Aorta (tissue), 5 donors: ENCODE measurements around the gene CERS5. TPM values are rescaled to one million over a fixed set of nuclear protein-coding genes. Genes with fewer than 3 reads are reported as not detected.

Source experiments
- ATAC-seq: fragments of 200-7000 bp; cut with Tn5 transposase; one replicate; pipeline ENCODE4 v1.9.1; 2022; ENCODE audit warnings: moderate library complexity; ENCODE audit not compliant: low FRiP score
- DNase-seq, 2 donors: peaks; one replicate each; pipeline ENCODE4 v3.0.0-alpha.2; 2020
- H3K27ac ChIP-seq, 2 donors: one replicate each; pipeline ENCODE4 v1.5.1; 2013; ENCODE audit warnings: low read length in 2 of 2, mild to moderate bottlenecking in 2 of 2, moderate library complexity in 2 of 2, control low read depth in 1 of 2, inconsistent platforms in 1 of 2, low read depth in 1 of 2
- H3K27me3 ChIP-seq, 2 donors: one replicate each; pipeline ENCODE4 v1.6.1; 2013; ENCODE audit warnings: control low read depth in 1 of 2, low read length in 1 of 2, mild to moderate bottlenecking in 1 of 2, moderate library complexity in 1 of 2; ENCODE audit not compliant: insufficient read depth in 2 of 2, control insufficient read depth in 1 of 2
- H3K36me3 ChIP-seq, 2 donors: one replicate each; pipeline ENCODE4 v1.6.1; 2013; ENCODE audit warnings: control low read depth in 1 of 2, low read length in 1 of 2, mild to moderate bottlenecking in 1 of 2; ENCODE audit not compliant: insufficient read depth in 2 of 2, control insufficient read depth in 1 of 2
- H3K4me1 ChIP-seq, 2 donors: one replicate each; pipeline ENCODE4 v1.6.1; 2013; ENCODE audit warnings: low read length in 2 of 2, control low read depth in 1 of 2, mild to moderate bottlenecking in 1 of 2, moderate library complexity in 1 of 2; ENCODE audit not compliant: insufficient read depth in 2 of 2, control insufficient read depth in 1 of 2
- H3K4me3 ChIP-seq, 2 donors: one replicate each; pipeline ENCODE4 v1.5.1; 2013; ENCODE audit warnings: low read length in 2 of 2, control low read depth in 1 of 2, mild to moderate bottlenecking in 1 of 2
- H3K9me3 ChIP-seq: one replicate; pipeline ENCODE4 v1.6.1; 2013; ENCODE audit warnings: mild to moderate bottlenecking, low read length; ENCODE audit not compliant: control insufficient read depth
- WGBS, 2 donors: extraction: QIAGEN DNeasy Blood & Tissue Kit; methylation state at CpG; one replicate each; pipeline ENCODE4 v1.1.7; 2013; 5-methylcytosine and 5-hydroxymethylcytosine counted together
- intact Hi-C, 2 donors: fragments of 100-400 bp; cut with DNase I; formaldehyde crosslinking; loops; one replicate each; pipeline versions ENCODE4 v1.14.2 to v1.15.0; 2022
- polyA plus RNA-seq, 2 donors: library from polyadenylated mRNA; stranded (reverse); fragments of 200-250 nt; gene quantifications; one replicate each; pipeline ENCODE4 v1.2.3, GENCODE V29; 2013
- total RNA-seq, 2 donors: library from RNA; stranded (reverse); fragmentation: NEBNext Ultra II Directional; extraction: Animal tissue kit (Norgen Biotek cat#: 25700); gene quantifications; one replicate each; pipeline ENCODE4 v1.2.1, GENCODE V29; 2021
- donor health status: healthy with polysubstance abuse.
- donor health status: Bipolar disorder and iron deficiency.
- donor health status: DM: no; HTN: no; CAD: no.
- donor health status: DM: no; HTN: no; CAD: no.
- donor health status: DM: yes; HTN: yes; CAD: no.

CERS5 gene
- total and polyA plus RNA-seq, 4 donors = 27.3 to 115 (median 64.7) TPM

GRCh38 chr12:50190859-50191258 lies 23.7 kb upstream of the CERS5 start:
- ATAC-seq = no peak
- H3K27ac ChIP-seq = no peak overlapping the region
- H3K9me3 ChIP-seq = no peaks in the 10 kb centered on the region
- no peak overlapping the region for H3K4me3 ChIP-seq
- peaks cover 5 to 8% of the 10 kb centered on the region in 2 donors for H3K4me1 ChIP-seq
- DNase-seq = no peak
- intact Hi-C loops = loop anchor here in 1 of 2 donors (2.0 kb wide), 1 partner anchor 58 kb away; no protein-coding TSS in a partner anchor
- H3K27me3 ChIP-seq = no peaks in the 10 kb centered on the region
- H3K36me3 ChIP-seq = peaks cover 0 to 5% of the 10 kb centered on the region in 2 donors
- WGBS, 2 donors = 82 to 90% methylated on average over 1 of the region's 1 CpG

GRCh38 chr12:50188875-50189575 lies 21.9 kb upstream of the CERS5 start:
- no peaks in the 10 kb centered on the region for H3K9me3 ChIP-seq
- H3K4me1 ChIP-seq = peaks cover 5 to 8% of the 10 kb centered on the region in 2 donors
- intact Hi-C loops = loop anchor here in 1 of 2 donors (5.0 to 10.0 kb wide), 2 partner anchors 33 to 126 kb away; no protein-coding TSS in a partner anchor
- WGBS, 2 donors = 75 to 77% methylated on average over 5 of the region's 5 CpGs
- ATAC-seq = no peak
- H3K4me3 ChIP-seq = no peak overlapping the region
- H3K27me3 ChIP-seq = no peaks in the 10 kb centered on the region
- peaks cover 0 to 5% of the 10 kb centered on the region in 2 donors for H3K36me3 ChIP-seq
- DNase-seq = no peak
- H3K27ac ChIP-seq = peak overlapping the region; percentile 33 to 91

GRCh38 chr12:50188241-50188781 lies 21.1 kb upstream of the CERS5 start:
- Histone ChIP-seq H3K27me3 (no peaks in the 10 kb centered on the region), H3K27ac (peak overlapping the region; percentile 33 to 91), H3K4me3 (no peak overlapping the region), H3K4me1 (peaks cover 5 to 8% of the 10 kb centered on the region in 2 donors), H3K9me3 (no peaks in the 10 kb centered on the region), H3K36me3 (peaks cover 0 to 5% of the 10 kb centered on the region in 2 donors)
- no peak for ATAC-seq
- 31% methylated on average over 4 of the region's 4 CpGs for WGBS, 2 donors
- DNase-seq = no peak
- intact Hi-C loops = loop anchor here in 1 of 2 donors (5.0 to 10.0 kb wide), 2 partner anchors 34 to 126 kb away; no protein-coding TSS in a partner anchor

GRCh38 chr12:50187084-50187900 lies 20.1 kb upstream of the CERS5 start:
- DNase-seq (no peak), ATAC-seq (peak; percentile 47)
- peak overlapping the region; percentile 58 to 90 for H3K27ac ChIP-seq
- peaks cover 5 to 8% of the 10 kb centered on the region in 2 donors for H3K4me1 ChIP-seq
- WGBS, 2 donors = 9 to 11% methylated on average over 7 of the region's 7 CpGs
- no peak overlapping the region for H3K4me3 ChIP-seq
- intact Hi-C loops = loop anchor here in 1 of 2 donors (5.0 to 10.0 kb wide), 2 partner anchors 35 to 128 kb away; no protein-coding TSS in a partner anchor
- H3K36me3 ChIP-seq = peaks cover 0 to 4% of the 10 kb centered on the region in 2 donors
- no peaks in the 10 kb centered on the region for H3K27me3 ChIP-seq
- H3K9me3 ChIP-seq = no peaks in the 10 kb centered on the region

- ATAC-seq = no peak
- intact Hi-C loops = loop anchor here in 1 of 2 donors (5.0 to 10.0 kb wide), 2 partner anchors 36 to 128 kb away; no protein-coding TSS in a partner anchor
- H3K27ac ChIP-seq = peak overlapping the region in 1 of 2 donors; percentile 66
- DNase-seq = no peak
- no peaks in the 10 kb centered on the region for H3K27me3 ChIP-seq
- H3K4me3 ChIP-seq = no peak overlapping the region
- H3K9me3 ChIP-seq = no peaks in the 10 kb centered on the region
- peaks cover 2 to 3% of the 10 kb centered on the region in 2 donors for H3K36me3 ChIP-seq
- H3K4me1 ChIP-seq = peaks cover 5 to 8% of the 10 kb centered on the region in 2 donors
- WGBS, 2 donors = 6 to 17% methylated on average over 1 of the region's 1 CpG
Observed at GRCh38 chr12:50186681-50187080, 19.5 kb upstream of the CERS5 start.

- DNase-seq = no peak
- peak overlapping the region; percentile 18 to 76 for H3K27ac ChIP-seq
- H3K4me3 ChIP-seq = no peak overlapping the region
- no peak for ATAC-seq
- intact Hi-C loops = loop anchor here in 1 of 2 donors (5.0 to 10.0 kb wide), 2 partner anchors 36 to 129 kb away; no protein-coding TSS in a partner anchor
- no peaks in the 10 kb centered on the region for H3K27me3 ChIP-seq
- peaks cover 2 to 3% of the 10 kb centered on the region in 2 donors for H3K36me3 ChIP-seq
- peaks cover 5 to 8% of the 10 kb centered on the region in 2 donors for H3K4me1 ChIP-seq
- no peaks in the 10 kb centered on the region for H3K9me3 ChIP-seq
- WGBS, 2 donors = 22 to 24% methylated on average over 6 of the region's 6 CpGs
Observed at GRCh38 chr12:50185970-50186663, 18.9 kb upstream of the CERS5 start.

- peaks cover 2 to 3% of the 10 kb centered on the region in 2 donors for H3K36me3 ChIP-seq
- H3K4me1 ChIP-seq = peaks cover 5 to 8% of the 10 kb centered on the region in 2 donors
Observed at GRCh38 chr12:50185301-50185895, 18.2 kb upstream of the CERS5 start.

More at GRCh38 chr12:50185301-50185895, 18.2 kb upstream of the CERS5 start:
- H3K27ac ChIP-seq = peak overlapping the region; percentile 18 to 71
- no peaks in the 10 kb centered on the region for H3K9me3 ChIP-seq
- ATAC-seq = no peak
- intact Hi-C loops = loop anchor here in 1 of 2 donors (5.0 to 10.0 kb wide), 2 partner anchors 37 to 129 kb away; no protein-coding TSS in a partner anchor
- no peaks in the 10 kb centered on the region for H3K27me3 ChIP-seq
- DNase-seq = no peak
- 0 to 3% methylated on average over 4 of the region's 4 CpGs for WGBS, 2 donors
- H3K4me3 ChIP-seq = no peak overlapping the region
